ENCODE results near the gene MSL2.
A peak's percentile ranks its signal among the peaks of the same experiment; 100 is the strongest.
"Not testable (repeated sequence)": the region's sequence is repeated elsewhere in the genome, so short reads cannot be mapped to it uniquely, and the experiment has no call there.

The MSL2 gene

GRCh38 chr3:136192831-136193230, 3.3 kb downstream of the MSL2 start:
- DNase-seq = no peak

- DNase-seq = not testable (repeated sequence)
Measured at GRCh38 chr3:136192195-136192594, 3.9 kb downstream of the MSL2 start.

DNA sequence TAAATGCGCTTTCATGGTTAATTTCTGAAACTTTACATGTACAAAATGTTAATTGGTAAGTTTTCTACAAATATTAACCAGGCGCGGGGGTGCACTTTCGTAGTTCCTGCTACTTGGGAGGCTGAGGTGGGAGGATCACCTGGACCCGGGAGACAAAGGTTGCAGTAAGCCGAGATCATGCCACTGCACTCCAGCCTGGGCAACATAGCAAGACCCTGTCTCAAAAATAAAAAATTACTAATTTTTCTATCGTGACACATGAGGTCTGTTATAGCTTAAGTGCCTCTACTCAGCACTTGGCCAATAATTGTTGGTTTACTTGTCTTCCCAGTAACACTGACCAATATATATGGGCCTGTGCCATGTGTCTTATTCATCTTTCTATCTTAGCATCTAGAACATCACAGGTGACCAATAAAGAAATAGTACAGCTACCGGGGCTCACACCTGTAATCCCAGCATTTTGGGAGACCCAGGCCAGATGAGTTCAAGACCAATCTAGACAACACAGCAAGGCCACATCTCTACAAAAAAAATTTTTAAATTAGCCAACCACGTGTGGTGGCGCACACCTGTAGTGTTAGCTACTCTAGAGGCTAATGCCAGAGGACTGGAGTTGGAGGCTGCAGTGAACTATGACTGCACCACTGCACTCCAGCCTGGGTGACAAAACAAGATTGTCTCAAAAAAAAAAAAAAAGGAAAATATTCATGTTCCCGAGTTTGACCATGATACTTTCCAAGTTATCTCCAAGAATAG, 6.1 kb downstream of the MSL2 start:
- DNase-seq = no peak

DNA sequence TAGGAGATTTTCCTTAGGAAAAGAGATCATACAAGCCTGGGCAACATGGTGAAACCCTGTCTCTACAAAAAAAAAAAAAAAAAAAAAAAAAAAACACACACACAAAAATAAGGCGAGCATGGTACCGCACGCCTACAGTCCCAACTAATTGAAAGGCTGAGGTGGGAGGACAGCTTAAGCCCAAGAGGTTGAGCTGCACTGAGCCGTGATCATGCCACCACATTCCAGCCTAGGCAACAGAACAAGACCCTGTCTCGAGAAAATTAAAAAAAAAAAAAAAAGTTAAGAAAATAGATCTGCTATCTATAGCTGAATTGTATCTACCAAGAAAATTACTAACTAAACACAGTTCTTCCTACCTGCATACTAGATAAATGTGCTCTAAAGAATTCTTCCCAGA, 7.1 kb downstream of the MSL2 start:
- no peak for DNase-seq

DNA sequence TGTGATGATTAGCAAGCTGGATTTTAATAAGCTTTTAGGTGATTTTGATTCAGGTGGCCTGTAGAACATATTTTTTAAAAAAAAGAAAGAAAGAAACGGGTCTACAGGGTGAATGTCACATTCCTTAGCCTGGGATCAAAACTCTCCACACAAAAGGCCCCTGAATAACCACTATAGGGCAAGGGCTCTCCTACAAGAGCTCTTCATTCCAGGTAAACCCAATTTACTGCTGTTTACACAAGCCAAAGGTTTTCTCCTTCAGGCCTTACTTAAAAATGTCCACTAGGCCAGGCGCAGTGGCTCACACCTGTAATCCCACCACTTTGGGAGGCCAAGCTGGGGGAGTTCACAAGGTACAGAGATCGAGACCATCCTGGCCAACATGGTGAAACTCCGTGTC, 8.3 kb downstream of the MSL2 start:
- DNase-seq = no peak

DNA sequence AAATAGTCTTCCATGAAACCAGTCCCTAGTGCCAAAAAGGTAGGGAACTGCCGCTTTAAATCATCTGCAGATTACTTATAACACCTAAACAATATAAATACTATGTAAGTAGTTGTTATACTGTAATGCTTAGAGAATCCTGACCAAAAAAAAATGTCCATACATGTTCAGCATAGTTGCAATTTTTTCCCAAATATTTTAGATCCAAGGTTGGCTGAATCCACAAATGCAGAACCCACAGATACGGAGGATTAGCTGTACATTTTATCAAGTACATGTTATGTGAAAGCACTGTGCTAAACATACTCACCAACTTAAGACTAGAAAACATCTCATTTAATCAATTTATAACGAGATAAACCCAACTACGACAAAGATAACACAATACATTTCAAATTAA, 9.3 kb downstream of the MSL2 start:
- no peak for DNase-seq

GRCh38 chr3:136186344-136186743, 9.8 kb downstream of the MSL2 start:
- no peak for DNase-seq

DNA sequence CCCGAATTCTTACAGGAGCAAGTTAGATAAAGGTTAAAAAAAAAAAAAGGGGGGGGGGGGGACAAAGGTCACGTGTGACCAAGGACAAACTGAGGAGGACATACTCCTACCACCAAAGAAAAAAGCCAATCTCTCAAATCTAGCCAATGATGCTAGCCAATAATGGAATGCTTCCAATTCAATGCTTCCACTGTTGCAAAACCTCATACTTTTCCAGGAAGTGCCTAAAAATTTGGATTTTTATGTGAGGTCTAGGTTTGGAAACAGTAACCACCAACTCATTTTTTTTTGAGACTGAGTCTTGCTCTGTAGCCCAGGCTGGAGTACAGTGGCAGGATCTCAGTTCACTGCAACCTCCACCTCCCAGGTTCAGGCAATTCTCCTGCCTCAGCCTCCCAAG, 11.4 kb downstream of the MSL2 start:
- DNase-seq = no peak

GRCh38 chr3:136181741-136182140, 14.4 kb downstream of the MSL2 start:
- DNase-seq = no peak

GRCh38 chr3:136177876-136178275, 18.3 kb downstream of the MSL2 start:
- no peak for DNase-seq

- no peak for DNase-seq
Measured at GRCh38 chr3:136173939-136174490, 22.1 kb downstream of the MSL2 start.

DNA sequence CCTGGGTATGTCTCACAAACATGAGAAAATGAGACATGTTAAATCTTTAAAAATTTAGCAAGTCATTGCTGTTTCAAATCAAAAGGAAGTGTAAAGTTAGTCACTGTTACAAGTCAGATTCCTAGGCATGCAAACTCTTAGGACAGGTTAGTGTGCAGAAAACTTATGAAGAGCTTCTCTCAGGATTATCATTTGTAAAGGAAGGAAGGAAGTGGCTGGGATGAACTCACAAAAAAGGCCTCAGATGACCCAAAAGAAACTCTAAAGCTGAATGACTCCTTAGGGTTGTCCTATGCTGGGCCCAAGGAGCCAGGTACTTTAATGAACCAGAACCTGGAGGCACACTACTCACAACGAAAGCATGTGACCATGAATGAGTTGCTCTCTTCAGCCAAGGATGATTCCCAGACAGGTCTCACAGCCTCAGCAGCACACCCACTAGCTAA, 25.0 kb downstream of the MSL2 start:
- no peak for DNase-seq

- DNase-seq = not testable (repeated sequence)
Measured at GRCh38 chr3:136168236-136168635, 27.9 kb downstream of the MSL2 start.

GRCh38 chr3:136166507-136166906, 29.6 kb downstream of the MSL2 start:
- no peak for DNase-seq

DNA sequence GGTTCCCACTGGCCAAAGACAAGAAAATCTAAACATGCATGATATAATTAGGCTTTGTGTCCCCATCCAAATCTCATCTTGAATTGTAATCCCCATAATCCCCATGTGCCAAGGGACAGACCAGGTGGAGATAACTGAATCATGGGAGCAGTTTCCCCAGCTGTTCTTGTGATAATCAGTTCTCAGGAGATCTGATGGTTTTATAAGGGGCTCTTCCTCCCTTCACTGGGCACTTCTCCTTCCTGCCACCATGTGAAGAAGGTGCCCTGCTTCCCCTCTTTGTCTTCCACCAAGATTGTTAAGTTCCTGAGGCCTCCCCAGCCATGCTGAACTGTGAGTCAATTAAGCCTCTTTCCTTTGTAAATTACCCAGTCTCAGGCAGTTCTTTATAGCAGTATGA, 32.5 kb downstream of the MSL2 start:
- DNase-seq = not testable (repeated sequence)

- DNase-seq = no peak
Measured at GRCh38 chr3:136162322-136162721, 33.8 kb downstream of the MSL2 start.

DNA sequence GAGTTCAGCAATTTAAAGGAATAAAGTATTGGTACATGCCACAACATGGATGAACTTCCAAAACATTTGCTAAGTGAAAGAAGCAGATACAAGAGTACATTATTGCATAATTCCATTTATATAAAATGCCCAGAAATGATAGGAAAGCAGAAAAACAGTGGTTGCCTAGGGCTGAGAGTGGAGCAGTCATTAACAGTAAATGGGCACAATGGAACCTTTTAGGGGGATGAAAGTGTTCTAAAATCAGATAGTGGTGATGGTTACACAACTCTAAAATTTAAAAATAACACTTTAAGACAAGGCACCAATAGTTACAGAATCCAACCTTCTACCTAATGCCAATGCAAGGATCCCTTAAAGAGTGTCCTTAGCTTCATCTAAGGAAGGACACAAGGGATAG, 34.6 kb downstream of the MSL2 start:
- DNase-seq = no peak

GRCh38 chr3:136152963-136153362, 43.2 kb downstream of the MSL2 start:
- no peak for DNase-seq

DNA sequence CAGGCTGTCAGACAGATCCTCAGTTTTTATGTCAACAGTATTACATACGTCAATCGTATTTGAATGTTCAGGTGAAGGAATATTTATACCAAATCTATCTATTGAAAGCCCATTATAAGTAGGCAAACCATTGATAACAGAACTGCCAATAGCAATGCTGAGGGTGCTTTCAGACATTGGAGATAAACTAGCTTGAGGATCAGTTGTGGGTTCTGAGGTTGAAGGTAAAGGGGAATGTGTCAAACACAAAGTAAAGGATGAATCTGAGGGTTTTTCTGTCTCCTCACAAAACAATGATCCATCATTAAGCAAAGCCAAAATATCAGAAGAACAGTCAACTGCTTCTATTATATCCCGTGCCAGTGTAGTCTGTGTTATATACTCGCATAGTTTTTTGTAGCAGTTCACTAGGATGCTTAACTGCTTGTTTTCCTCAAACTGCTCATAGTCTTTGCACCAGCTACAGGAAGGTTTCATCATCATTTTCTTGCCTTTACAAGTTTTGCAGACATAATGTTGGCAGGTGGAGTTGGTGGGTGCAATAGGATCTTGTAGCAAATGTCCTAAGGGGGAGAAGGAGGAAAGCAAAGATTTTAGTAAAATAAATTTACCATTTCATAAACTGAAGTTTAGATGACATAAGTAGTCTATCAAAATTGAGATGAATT, 43.8 kb downstream of the MSL2 start:
- DNase-seq = no peak

- no peak for DNase-seq
Measured at GRCh38 chr3:136151219-136151618, 44.9 kb downstream of the MSL2 start.

DNA sequence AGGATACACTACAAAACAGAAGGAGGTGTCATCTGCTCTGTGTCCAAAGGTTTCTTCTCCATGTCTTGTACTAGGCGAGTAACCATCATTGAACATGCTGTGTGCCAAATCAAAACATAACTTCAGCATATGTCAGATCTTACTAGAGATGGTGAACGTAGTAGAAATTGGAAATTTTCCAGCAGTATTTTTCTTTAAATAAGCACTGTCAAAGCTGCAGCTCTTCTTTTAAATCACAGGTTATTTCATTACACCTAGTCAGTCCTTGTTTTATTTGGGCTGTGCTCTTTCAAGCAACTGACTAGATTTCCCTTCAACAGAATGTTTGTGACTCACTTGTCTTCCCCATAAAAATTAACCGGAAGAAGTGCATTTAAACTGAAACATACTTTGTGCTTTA, 46.5 kb downstream of the MSL2 start:
- peak; percentile 33 for DNase-seq

DNA sequence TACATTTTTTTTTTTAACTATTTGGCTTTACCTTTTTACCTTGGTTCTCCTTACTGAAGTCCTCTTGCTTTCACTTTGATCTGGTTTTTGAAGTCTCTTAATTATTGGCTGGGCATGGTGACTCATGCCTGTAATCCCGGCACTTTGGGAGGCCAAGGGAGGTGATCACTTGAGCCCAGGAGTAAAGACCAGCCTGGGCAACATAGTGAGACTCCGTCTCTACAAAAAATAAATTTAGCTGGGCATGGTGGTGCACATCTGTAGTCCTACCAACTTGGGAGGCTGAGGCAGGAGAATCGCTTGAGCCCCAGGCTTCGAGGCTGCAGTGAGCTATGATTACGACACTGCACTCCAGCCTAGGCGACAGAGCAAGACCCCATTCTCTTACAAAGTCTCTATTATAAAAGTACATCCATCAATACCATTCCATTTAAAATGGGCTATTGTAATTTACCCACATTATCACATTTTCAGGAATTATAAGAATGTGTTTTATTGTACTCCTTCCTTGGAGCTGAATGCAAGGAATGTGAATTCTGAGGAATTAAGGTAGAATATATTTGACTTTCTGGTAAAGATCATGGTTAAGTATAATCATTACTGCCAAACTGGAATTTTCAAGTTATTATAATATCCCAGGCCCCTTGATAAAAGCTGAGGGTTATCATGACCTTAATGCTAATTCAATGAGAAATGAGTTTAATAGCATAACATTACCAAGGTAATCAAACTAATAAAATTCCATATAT, 49.0 kb downstream of the MSL2 start:
- no peak for DNase-seq

- not testable (repeated sequence) for DNase-seq
Measured at GRCh38 chr3:136144397-136144796, 51.7 kb downstream of the MSL2 start.

- peak; percentile 44 for DNase-seq
Measured at GRCh38 chr3:136142592-136142991, 53.5 kb downstream of the MSL2 start.
